Activated CD8-positive, alpha-beta memory T cell treated with anti-CD3 and anti-CD28 coated beads for 1 hour (primary cell): Measurements from ENCODE around the gene NFIB.

Experiments used
- DNase-seq, 2 donors: peaks; one replicate each; pipeline ENCODE4 v3.0.0-alpha.2; 2020; ENCODE audit warnings: low read depth in 1 of 2; ENCODE audit errors: extremely low read depth in 1 of 2

NFIB gene

GRCh38 chr9:14281136-14281795 lies 32.7 kb downstream of the NFIB start:
- DNase-seq: no peak

DNA sequence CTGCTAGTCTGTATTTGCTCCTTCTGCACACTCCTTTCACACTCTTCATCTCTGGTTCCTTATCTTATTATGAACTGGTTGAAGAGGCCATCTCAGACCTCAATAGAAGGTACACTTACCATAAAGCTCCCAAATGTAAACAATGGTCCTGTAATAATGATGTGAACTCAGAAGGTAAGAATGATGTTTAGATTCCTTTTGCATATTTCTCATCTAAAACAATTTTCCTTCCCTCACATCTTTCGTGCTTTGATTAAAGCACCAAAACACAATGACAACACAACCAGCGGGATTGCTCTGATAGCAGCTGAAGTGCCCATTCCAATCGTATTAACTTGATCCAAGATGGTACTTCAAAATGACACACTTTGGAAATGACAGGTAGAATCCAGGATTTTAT lies 34.3 kb downstream of the NFIB start:
- DNase-seq: no peak

GRCh38 chr9:14278291-14278721 lies 35.6 kb downstream of the NFIB start:
- no peak for DNase-seq

DNA sequence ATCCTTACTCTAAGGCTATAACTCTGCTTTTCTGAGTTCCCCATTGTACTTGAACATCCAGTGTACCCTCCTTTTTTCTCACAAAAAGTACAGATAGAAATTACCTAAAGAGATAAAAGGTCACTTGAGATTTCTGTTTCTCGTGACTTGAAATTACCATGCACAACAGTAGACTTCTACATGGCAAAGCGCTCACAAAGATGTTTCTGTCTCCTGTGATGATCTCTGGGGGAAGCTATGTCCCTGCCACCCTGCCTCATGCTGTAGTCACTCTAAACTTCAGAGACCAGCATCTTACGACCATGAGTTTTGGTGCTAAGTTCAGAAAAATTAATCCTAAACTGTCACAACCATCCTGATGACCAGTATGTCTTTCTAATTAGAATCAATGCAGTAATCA lies 36.2 kb downstream of the NFIB start:
- no peak for DNase-seq

GRCh38 chr9:14277244-14277643 lies 36.7 kb downstream of the NFIB start:
- no peak for DNase-seq

GRCh38 chr9:14275331-14275730 lies 38.6 kb downstream of the NFIB start:
- no peak for DNase-seq

- DNase-seq: no peak
These were observed 40.2 kb downstream of the NFIB start for GRCh38 chr9:14273696-14274121.

- no peak for DNase-seq
These were observed 40.9 kb downstream of the NFIB start for GRCh38 chr9:14272927-14273528.

DNA sequence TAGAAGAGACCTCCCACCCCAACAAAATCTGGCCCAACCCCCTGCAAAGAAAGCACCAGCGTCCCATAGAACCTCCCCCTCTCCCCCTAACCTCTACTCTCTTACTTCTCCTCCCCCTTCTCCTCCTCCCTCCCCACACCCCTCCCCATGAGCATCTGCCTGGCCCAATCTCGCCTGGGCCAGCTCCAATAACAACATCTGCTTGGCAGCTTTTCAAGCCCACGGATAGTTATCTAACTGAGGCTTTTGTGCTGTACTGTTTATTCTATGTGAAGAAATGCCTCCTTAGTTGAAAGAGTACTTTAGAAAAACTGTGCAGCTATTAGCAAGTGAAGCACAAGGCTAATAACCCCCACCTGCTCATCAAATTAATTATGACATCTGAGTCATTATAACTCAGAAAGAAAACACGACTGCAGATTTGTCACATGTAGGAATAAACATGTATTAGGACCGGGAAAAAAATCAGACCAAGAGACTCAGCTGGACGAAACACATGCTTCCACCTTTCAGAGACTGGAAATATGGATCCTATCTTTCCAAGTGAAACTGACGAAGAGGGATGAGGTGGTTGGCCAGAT lies 42.8 kb downstream of the NFIB start:
- DNase-seq: no peak

GRCh38 chr9:14270358-14271092 lies 43.4 kb downstream of the NFIB start:
- no peak for DNase-seq

DNA sequence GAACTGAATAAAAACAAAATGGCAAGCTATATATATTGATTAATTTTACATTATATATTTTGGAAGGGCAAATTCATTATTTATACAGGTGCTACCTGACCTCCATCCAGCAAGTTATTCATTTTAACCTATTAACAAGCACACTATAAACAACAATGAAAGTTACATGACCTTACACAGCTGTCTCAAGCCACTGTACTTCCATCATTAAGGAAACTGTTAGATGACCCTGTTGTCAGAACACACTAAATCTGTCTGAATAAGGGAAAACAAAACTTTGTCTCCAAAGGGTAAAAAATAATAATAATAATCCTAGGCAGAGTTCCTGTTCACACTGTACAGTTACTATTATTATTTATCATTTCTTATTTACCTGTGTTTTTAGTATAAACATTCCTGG lies 44.0 kb downstream of the NFIB start:
- no peak for DNase-seq

GRCh38 chr9:14263707-14264483 lies 50.0 kb downstream of the NFIB start:
- DNase-seq: no peak

GRCh38 chr9:14262827-14263226 lies 51.1 kb downstream of the NFIB start:
- no peak for DNase-seq

DNA sequence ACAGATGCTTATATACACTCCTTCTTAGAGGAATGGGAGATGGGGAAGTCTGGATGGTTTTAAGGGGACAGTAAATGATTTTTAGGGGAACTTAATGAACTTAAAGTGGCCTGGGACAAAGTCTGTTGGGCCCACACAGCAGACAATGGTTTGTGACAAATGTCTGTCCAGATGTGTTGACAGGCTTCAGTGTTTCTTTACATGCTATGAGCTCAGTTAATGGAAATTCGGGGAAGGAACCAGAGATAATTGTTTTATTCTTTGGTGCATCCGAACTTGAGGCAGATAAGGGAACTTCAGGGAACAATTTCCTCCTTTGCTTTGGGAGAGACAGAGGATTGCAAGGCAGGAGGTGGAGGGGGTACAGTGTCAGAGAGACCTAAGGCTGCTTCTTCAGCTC lies 52.3 kb downstream of the NFIB start:
- no peak for DNase-seq

DNA sequence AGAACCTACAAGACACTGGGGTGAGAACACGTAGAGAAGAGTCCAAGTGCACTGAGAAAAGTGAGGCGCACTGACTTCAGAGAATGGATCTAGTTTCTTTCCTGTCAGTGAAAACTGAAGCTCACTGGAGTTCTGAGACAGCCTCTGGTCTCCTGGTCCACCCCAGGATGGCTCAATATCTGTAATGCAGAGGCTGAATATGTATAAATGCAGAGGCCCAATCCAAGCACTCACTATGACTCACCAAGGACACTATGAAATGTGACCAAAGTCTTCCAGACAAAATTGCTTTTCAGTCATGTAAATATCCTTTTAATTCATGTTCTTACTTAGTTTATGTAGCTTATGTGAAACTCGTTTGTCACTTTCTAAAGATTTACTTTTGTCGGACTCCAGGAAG lies 53.8 kb downstream of the NFIB start:
- DNase-seq: no peak

- DNase-seq: no peak
These were observed 55.2 kb downstream of the NFIB start for GRCh38 chr9:14258660-14259239.

- no peak for DNase-seq
These were observed 55.8 kb downstream of the NFIB start for GRCh38 chr9:14258156-14258555.

GRCh38 chr9:14256588-14256987 lies 57.4 kb downstream of the NFIB start:
- no peak for DNase-seq

DNA sequence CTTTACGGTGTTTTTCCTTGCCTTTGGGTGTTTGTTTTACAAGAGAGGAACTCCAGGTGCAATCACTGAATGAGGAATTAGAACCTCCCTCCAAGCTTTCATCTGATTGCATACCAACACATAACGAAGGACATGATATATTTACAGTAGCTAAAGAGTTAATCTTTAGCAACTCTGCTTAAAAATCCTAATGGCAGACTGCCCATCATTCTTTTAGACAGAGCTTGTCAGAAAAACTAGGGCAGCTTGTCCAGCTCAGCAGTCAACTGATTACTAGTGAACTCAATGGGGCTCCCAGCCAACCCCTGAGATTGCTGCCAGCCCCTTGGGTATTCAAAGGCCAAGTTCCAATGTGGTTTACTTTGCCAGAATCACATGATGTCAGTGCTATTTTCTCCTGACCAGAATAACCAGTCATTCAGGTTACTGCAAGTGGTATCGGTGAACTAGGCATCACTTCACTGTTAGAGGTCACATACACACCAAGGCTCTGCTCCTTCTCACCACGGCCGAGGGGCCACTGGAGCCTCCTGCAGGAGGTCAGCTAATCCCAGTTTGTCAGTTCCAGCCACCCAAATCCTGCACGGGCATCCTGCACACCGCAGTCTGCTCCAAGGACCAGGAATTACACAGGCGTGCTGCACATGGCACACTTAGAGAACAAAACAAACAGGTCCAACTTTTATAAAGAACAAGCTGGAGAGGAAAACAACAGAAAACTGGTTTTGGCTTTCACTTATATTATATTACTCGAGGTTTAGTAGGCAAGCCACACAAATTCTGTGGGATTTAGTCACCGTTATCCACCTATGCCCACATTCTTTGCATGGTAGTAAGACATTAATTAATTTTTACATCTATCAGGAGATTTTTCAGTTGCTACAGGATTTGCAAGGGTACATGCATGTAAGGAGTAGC lies 62.5 kb downstream of the NFIB start:
- DNase-seq: no peak

DNA sequence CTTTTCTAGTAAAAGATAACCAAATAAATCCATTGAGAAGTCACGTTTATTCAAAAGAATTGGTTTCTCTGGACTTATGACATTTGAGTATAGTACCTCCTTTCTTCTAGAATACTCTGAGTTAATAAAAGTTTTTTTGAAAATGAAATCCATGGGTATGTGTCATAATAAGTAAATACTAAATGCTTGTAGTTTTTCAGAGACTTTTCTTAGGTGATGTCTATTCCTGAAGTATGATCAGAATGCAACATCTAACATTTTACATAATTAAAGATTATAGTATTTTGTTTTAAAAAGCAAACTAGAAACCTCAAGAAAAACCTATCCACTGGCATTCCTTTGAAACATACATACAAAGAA lies 63.2 kb downstream of the NFIB start:
- DNase-seq: no peak
